ENCODE measurements around the gene ADGRG6. TPM values are rescaled to one million over a fixed set of nuclear protein-coding genes. Genes with fewer than 3 reads are reported as not detected.

The ADGRG6 gene
- total RNA-seq, 1 experiment from 2014 or later: 2.5 TPM

DNA sequence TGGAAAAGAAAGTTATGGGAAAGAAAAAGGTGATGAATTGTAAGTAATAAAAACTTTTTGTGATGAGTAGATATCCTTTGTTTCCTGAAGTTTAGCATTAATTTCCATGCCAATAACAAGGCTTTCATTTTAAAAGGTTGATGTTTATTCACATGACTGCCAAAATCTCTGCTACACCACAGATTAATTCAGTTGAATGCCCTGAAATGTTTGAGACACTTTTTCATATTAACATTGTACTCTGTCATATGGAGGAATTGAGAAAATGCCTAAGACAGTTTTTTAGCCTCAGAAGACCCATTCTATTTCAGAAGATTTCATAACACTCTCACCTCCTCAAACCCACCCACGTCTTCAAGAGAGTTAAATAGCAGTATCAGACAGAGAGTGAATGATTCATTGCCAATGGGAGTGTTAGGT is 115.5 kb downstream of the ADGRG6 start:
- Histone ChIP-seq H2BK120ac (ENCODE audit: low read depth, low read length, poor library complexity, severe bottlenecking) (no peak overlapping the region), H2BK12ac (ENCODE audit: insufficient read length, low read depth, low read length) (no peak overlapping the region), H4K5ac (ENCODE audit: insufficient read length, low read depth, low read length) (no peak overlapping the region), H3K79me2 (ENCODE audit: insufficient read depth, low read length) (no peaks in the 10 kb centered on the region), H3K4ac (ENCODE audit: low read depth, low read length) (no peak overlapping the region), H2AFZ (ENCODE audit: low read length) (peak overlapping the region; percentile 32), H3K27me3 (ENCODE audit: insufficient read depth, low read length) (no peaks in the 10 kb centered on the region), H3K14ac (ENCODE audit: insufficient read depth, low read length) (no peak overlapping the region), H3K27ac (ENCODE audit: insufficient read length, low read depth, low read length) (no peak overlapping the region), H2BK15ac (ENCODE audit: low read depth, low read length) (no peak overlapping the region), H3T11ph (ENCODE audit: low read length) (no peak overlapping the region), H3K56ac (ENCODE audit: insufficient read length, low read depth, low read length) (no peak overlapping the region), H3K4me1 (ENCODE audit: insufficient read depth, low read length) (peaks cover 2% of the 10 kb centered on the region; the same call in 1 of the 2 replicates), H3K79me1 (ENCODE audit: insufficient read depth, low read depth, low read length, poor library complexity, severe bottlenecking) (no peaks in the 10 kb centered on the region), H3K9me3 (ENCODE audit: control insufficient read depth, low read depth, low read length) (no peaks in the 10 kb centered on the region), H4K91ac (ENCODE audit: insufficient read length, low read depth, low read length) (no peak overlapping the region), H4K8ac (replicated peaks; ENCODE audit: insufficient read length, low read depth, low read length) (no peak overlapping the region), H2BK5ac (ENCODE audit: insufficient read length, low read length) (no peak overlapping the region), H3K4me2 (ENCODE audit: insufficient read depth, insufficient read length, low read length) (no peak overlapping the region), H2AK5ac (ENCODE audit: insufficient read length, low read length) (no peak overlapping the region), H3K23ac (ENCODE audit: insufficient read length, low read depth, low read length) (no peak overlapping the region), H2BK20ac (ENCODE audit: low read depth, low read length, poor library complexity, severe bottlenecking) (no peak overlapping the region), H4K20me1 (ENCODE audit: control insufficient read depth, insufficient read depth, insufficient read length) (no peaks in the 10 kb centered on the region), H3K9ac (ENCODE audit: extremely low read depth, insufficient read length, low read length) (no peak overlapping the region), H3K23me2 (ENCODE audit: insufficient read length, low read depth, low read length, poor library complexity, severe bottlenecking) (no peaks in the 10 kb centered on the region), H3K18ac (ENCODE audit: insufficient read length, low read depth, low read length) (no peak overlapping the region)
- H3K36me3 Mint-ChIP-seq (ENCODE audit: insufficient read depth in 1 of 3, low read depth in 3 of 3): no peaks in the 10 kb centered on the region
- no CpG with 5 or more reads among the region's 1 CpG for WGBS (ENCODE audit: extremely low coverage, insufficient read length, low lambda C conversion rate)
- no peaks in the 10 kb centered on the region for H3K9me3 Mint-ChIP-seq
- DNase-seq: no peak
- TF ChIP-seq CTCF (conservative IDR thresholded peaks at IDR 0.05): no peak
- H3K4me1 Mint-ChIP-seq: peaks cover 28 to 32% of the 10 kb centered on the region in 2 experiments
- no peak overlapping the region for H3K4me3 Mint-ChIP-seq
- H3K27ac Mint-ChIP-seq: peak overlapping the region; percentile 30 to 93 (median 50); a peak in 4 of 7 replicates
- no peaks in the 10 kb centered on the region for H3K27me3 Mint-ChIP-seq (ENCODE audit: low read depth)
